Urinary bladder (tissue), 2 donors: ENCODE results near the gene MIEN1. TPM values are rescaled to one million over a fixed set of nuclear protein-coding genes. Genes with fewer than 3 reads are reported as not detected.

Source experiments
- polyA plus RNA-seq: library from polyadenylated mRNA; stranded (reverse); fragments of 200-250 nt; gene quantifications from one replicate; pipeline ENCODE4 v1.2.3, GENCODE V29; 2013
- small RNA-seq: library from RNA; depleted of rRNA; stranded (forward); fragments of <200 nt; gene quantifications from one replicate; pipeline ENCODE3, GENCODE V24; 2014
- total RNA-seq: library from RNA; depleted of rRNA; stranded (reverse); fragments of >200 nt; gene quantifications from one replicate; pipeline ENCODE4 v1.2.3, GENCODE V29; 2014
- donor health status: healthy.

Gene MIEN1
- total and polyA plus RNA-seq, 2 donors = 7.9 to 60.5 TPM

Small RNA genes within 50 kb of the gene (small RNA-seq; reads per million reads assigned to genes)
- 0.59 reads per million, percentile 55 among the genes with 10 or more reads in this experiment for gene MIR4728

Other genes with a start within 250 kb of the MIEN1 start
- gene NEUROD2, start 122.6 kb downstream of the MIEN1 start, total RNA-seq = not detected
- gene NEUROD2, start 122.6 kb downstream of the MIEN1 start, polyA plus RNA-seq = not detected
- 5.1 TPM for gene PPP1R1B, start 103.6 kb downstream of the MIEN1 start, total RNA-seq
- gene PPP1R1B, start 103.6 kb downstream of the MIEN1 start, polyA plus RNA-seq = 17.1 TPM
- 18.2 TPM for gene STARD3, start 93.4 kb downstream of the MIEN1 start, total RNA-seq
- 69.4 TPM for gene STARD3, start 93.4 kb downstream of the MIEN1 start, polyA plus RNA-seq
- 3.3 TPM for gene TCAP, start 65.2 kb downstream of the MIEN1 start, total RNA-seq
- gene TCAP, start 65.2 kb downstream of the MIEN1 start, polyA plus RNA-seq = 0.73 TPM
- gene PNMT, start 62.1 kb downstream of the MIEN1 start, total RNA-seq = not detected
- 9.3 TPM for gene PNMT, start 62.1 kb downstream of the MIEN1 start, polyA plus RNA-seq
- 10.0 TPM for gene PGAP3, start 42.5 kb downstream of the MIEN1 start, total RNA-seq
- gene PGAP3, start 42.5 kb downstream of the MIEN1 start, polyA plus RNA-seq = 19.1 TPM
- 60.5 TPM for gene ERBB2, start 30.5 kb downstream of the MIEN1 start, total RNA-seq
- 38.3 TPM for gene ERBB2, start 30.5 kb downstream of the MIEN1 start, polyA plus RNA-seq
- gene GRB7, start 7.4 kb upstream of the MIEN1 start, total RNA-seq = 2.9 TPM
- gene GRB7, start 7.4 kb upstream of the MIEN1 start, polyA plus RNA-seq = 2.7 TPM
- 1.2 TPM for gene IKZF3, start 133.8 kb upstream of the MIEN1 start, total RNA-seq
- 0.58 TPM for gene IKZF3, start 133.8 kb upstream of the MIEN1 start, polyA plus RNA-seq
- gene ZPBP2, start 137.7 kb upstream of the MIEN1 start, total RNA-seq = not detected
- gene ZPBP2, start 137.7 kb upstream of the MIEN1 start, polyA plus RNA-seq = 0.06 TPM
- gene GSDMB, start 188.1 kb upstream of the MIEN1 start, total RNA-seq = 14.2 TPM
- 7.8 TPM for gene GSDMB, start 188.1 kb upstream of the MIEN1 start, polyA plus RNA-seq
- gene ORMDL3, start 197.1 kb upstream of the MIEN1 start, total RNA-seq = 59.8 TPM
- 61.9 TPM for gene ORMDL3, start 197.1 kb upstream of the MIEN1 start, polyA plus RNA-seq
- gene LRRC3C, start 197.2 kb upstream of the MIEN1 start, total RNA-seq = not detected
- not detected for gene LRRC3C, start 197.2 kb upstream of the MIEN1 start, polyA plus RNA-seq
- gene GSDMA, start 232.5 kb upstream of the MIEN1 start, total RNA-seq = 0.21 TPM
- 0.41 TPM for gene GSDMA, start 232.5 kb upstream of the MIEN1 start, polyA plus RNA-seq